AG10803 (cell line): ENCODE results near the gene ORM1.

Experiments
- DNase-seq: peaks from one replicate; pipeline ENCODE4 v3.0.0; 2010; ENCODE audit warnings: low read depth
- H3K4me3 ChIP-seq: 2 replicates; pipeline ENCODE4 v1.5.1; 2011; ENCODE audit warnings: mild to moderate bottlenecking, low read length, control low read depth
- TF ChIP-seq, protein P1 (sequence below): conservative IDR thresholded peaks from 2 replicates; pipeline ENCODE4 v1.5.1; 2011; ENCODE audit warnings: mild to moderate bottlenecking, low read length, control low read depth, inconsistent platforms

Gene ORM1

DNA sequence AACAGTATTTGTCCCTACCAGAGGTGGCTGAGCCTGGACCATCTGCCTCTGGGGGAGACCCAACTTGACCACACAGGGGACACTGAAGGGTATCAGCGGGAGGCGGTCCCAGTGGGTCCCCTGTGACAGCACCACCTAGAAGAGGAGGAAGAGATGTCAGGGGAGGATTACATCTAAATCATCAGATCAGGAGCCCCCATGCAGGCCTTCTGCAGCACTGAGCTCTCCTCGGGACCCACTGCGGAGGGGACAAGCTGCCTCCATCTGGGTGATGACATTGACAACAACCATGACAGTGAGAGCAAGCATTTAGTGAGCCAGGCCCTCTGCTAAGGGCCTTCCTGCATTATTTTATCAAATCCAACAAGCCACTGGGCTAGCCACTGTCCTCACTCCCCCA lies 19.1 kb downstream of the ORM1 start:
- TF ChIP-seq, protein P1, sequence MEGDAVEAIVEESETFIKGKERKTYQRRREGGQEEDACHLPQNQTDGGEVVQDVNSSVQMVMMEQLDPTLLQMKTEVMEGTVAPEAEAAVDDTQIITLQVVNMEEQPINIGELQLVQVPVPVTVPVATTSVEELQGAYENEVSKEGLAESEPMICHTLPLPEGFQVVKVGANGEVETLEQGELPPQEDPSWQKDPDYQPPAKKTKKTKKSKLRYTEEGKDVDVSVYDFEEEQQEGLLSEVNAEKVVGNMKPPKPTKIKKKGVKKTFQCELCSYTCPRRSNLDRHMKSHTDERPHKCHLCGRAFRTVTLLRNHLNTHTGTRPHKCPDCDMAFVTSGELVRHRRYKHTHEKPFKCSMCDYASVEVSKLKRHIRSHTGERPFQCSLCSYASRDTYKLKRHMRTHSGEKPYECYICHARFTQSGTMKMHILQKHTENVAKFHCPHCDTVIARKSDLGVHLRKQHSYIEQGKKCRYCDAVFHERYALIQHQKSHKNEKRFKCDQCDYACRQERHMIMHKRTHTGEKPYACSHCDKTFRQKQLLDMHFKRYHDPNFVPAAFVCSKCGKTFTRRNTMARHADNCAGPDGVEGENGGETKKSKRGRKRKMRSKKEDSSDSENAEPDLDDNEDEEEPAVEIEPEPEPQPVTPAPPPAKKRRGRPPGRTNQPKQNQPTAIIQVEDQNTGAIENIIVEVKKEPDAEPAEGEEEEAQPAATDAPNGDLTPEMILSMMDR, result no peak
- no peak overlapping the region for H3K4me3 ChIP-seq
- DNase-seq, result no peak

DNA sequence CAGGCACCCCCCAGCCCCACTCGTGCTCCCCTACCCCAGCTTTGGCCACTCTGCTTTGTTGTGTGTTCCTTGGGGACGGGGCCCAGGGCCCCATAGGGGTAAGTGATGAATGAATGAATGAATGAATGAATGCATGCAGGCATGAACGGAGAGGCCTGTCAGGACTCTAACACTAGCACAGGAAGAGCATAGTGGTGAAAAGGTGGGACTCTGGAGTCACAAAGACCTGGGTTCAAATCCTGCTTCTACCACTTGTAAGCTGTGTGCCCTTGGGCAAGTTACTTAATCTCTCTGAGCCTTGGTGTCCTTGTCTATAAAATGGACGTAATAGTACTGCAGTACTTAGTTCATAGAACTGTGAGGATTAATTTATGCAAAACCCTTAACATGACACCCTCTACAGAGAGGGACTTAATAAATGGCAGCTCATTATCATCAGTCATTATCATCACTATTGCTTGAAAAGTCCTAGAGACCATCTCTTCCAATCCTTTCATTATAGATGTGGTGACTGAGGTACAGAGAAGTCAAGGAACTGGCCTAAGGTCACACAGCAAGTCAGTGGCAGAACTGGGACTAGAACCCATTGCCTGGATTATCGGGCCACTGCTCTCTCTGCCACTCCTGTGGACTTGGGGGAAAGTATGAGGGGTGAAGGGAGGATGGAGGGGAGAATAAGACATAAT lies 20.0 kb downstream of the ORM1 start:
- H3K4me3 ChIP-seq, result no peak overlapping the region
- no peak for DNase-seq
- TF ChIP-seq, protein P1, result no peak

DNA sequence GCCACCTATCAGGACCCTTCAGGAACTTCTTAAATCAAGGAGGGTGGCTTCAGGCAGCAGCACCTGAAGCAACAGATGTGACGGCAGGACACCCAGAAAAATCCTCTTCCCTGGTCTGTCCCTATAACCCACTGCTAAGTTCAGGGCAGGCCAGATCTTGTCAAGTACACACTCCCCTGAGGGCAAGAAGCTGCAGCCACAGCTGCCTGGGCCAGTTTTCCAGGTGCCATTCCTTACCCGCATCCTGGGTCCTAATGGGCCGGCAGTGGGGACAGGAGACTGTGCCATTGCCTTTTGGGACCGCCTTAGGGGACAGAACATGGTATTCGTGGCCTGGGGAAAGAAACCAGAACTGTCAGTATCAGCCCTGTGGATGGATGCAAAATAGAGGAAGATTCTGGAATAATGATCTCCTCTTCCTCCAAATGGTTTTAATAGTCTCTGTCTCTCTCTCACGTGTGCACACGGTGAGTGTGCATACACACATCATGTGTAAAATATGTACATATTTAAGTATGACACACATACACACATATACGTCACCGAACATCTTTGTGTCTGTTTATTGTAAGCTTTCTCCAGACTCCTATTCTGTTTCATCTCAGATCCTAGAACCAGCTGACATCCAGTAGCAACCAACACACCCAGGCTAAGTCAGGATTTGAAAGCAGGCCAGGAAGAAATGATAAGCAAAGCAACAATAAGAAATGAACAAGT lies 20.7 kb downstream of the ORM1 start:
- no peak overlapping the region for H3K4me3 ChIP-seq
- DNase-seq, result no peak
- TF ChIP-seq, protein P1, result no peak

DNA sequence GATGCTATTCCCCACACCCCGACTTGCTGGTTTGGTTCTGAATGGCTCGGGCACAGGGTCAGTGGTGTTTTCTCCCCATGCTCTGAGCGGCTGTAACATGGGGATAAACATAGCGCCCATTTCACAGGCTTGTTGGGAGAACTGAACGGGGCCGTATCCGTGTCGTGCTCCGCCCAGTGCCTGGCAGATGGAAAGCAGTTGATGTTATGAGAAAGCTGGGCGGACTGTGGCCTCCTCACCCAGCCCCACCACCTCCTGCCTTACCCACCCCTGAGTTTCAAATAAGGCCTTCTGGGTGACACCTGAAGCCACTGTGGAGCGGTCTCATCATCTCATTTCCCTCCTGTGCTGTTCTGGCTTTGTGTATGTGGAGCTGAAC lies 21.3 kb downstream of the ORM1 start:
- DNase-seq, result no peak
- no peak overlapping the region for H3K4me3 ChIP-seq
- TF ChIP-seq, protein P1, result no peak

DNA sequence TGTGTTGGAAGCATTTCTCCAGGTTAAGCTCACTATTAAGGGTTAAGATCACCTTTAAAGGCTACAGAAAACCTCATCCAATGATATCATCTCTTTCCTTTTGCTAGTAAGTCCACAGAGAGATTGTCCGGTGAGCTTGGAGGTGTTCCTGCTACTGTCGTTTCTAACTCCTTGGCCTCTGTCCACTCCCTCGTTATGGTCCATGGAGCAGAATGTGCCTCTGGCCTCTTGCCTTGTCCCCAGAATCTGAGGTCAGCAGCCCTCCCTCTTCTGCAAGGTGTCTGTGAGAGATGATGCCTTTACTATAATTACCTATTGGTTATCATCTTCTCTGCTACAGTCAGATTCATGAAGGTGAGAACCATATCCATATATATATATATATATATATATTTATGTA lies 21.8 kb downstream of the ORM1 start:
- H3K4me3 ChIP-seq, result no peak overlapping the region
- TF ChIP-seq, protein P1, result no peak
- DNase-seq, result no peak

DNA sequence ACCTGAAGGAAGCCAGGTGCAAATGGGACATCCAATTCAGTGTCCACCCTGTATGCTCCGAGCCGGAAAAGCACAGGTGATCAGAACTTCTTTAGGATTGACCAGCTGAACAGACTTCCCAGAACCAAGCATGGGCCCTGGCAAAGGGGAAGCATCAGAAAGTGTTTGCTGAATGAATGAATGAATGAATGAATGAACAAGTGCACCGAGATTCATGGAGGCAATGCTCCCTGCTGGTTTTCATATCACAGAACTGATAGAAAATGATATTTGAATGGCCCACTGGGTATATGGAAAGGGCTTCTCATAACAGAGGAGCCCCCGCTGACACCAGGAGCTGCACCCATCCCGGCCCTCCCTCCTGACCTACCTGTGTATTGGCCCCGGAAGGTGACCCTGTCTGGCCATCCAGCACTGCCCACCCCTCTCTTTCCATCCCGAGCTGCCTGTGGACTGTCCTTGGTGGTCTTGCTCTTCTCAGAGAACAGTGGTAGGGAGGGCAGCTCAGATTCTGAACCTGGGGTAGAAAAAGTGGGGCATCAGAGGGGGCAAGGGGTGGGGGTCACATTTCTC lies 22.7 kb downstream of the ORM1 start:
- TF ChIP-seq, protein P1, result no peak
- no peak overlapping the region for H3K4me3 ChIP-seq
- no peak for DNase-seq

DNA sequence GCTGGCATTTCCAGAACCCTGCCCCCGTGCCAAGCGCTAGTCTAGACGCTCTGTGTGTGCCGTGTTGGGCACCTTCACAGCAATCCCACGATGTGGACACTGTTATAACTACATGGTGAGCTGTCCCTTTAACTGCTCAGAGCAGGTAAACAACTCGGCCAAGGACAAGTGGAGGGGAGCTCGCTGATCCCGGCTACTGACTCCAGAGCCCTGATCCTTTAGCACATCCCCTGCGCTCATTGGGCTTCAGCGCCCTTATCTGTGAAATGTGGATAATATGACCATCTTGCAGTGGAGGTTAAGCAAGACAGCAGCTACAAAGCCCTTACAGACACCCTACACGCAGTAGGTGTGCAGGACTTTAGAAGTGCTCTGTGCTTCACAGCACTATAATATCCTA lies 23.2 kb downstream of the ORM1 start:
- no peak overlapping the region for H3K4me3 ChIP-seq
- TF ChIP-seq, protein P1, result no peak
- DNase-seq, result no peak
